ENCODE results near the gene RFTN1. TPM values are rescaled to one million over a fixed set of nuclear protein-coding genes. Genes with fewer than 3 reads are reported as not detected.

Gene RFTN1
- total and polyA plus RNA-seq, 10 of the 15 experiments (the other 5 are each of a cell fraction or from before 2014, with no cell fraction given) = 20.6 to 213 (median 147) TPM

GRCh38 chr3:16466822-16467221 is 46.7 kb downstream of the RFTN1 start:
- Histone ChIP-seq H3K79me2 (ENCODE audit: control insufficient read depth, insufficient read depth, low read length) (peaks cover 67% of the 10 kb centered on the region), H3K36me3 (ENCODE audit: control insufficient read depth in 2 of 2, insufficient read depth in 2 of 2, low read length in 1 of 2) (peaks cover 10 to 20% of the 10 kb centered on the region in 2 experiments), H3K4me1 (ENCODE audit: control insufficient read depth, insufficient read depth, low read length) (peaks cover 28% of the 10 kb centered on the region), H3K27ac (ENCODE audit: control insufficient read depth, insufficient read depth) (no peak overlapping the region), H2AFZ (ENCODE audit: control insufficient read depth, low read depth, low read length) (no peak overlapping the region), H3K4me3 (no peak overlapping the region), H3K4me2 (ENCODE audit: control insufficient read depth, insufficient read depth) (no peak overlapping the region), H3K9ac (ENCODE audit: control insufficient read depth, insufficient read depth, low read length) (no peak overlapping the region), H4K20me1 (ENCODE audit: control insufficient read depth, insufficient read depth) (no peaks in the 10 kb centered on the region), H3K9me3 (replicated peaks; ENCODE audit: control insufficient read depth, insufficient read depth, low read length) (peaks cover 11% of the 10 kb centered on the region), H3K27me3 (replicated peaks in 1 of 2; ENCODE audit: control insufficient read depth in 2 of 2, insufficient read depth in 2 of 2, low read length in 1 of 2) (no peaks in the 10 kb centered on the region)
- no peak for FAIRE-seq
- WGBS (ENCODE audit: insufficient coverage, insufficient replicate concordance, low lambda C conversion rate, missing lambda C conversion rate) = 71% methylated on average over 4 of the region's 4 CpGs
- RAD21 ChIA-PET (ENCODE audit: unreplicated experiment) = interaction anchor here (1.0 to 2.1 kb wide), 3 partner anchors 17 to 93 kb away, joined by 3 to 4 read pairs (median 4); no protein-coding TSS in a partner anchor
- CTCF ChIA-PET = interaction anchor here (1.1 kb wide), 1 partner anchor 34 kb away, joined by 3 read pairs; no protein-coding TSS in a partner anchor
- no peak for DNase-seq (ENCODE audit: low read depth, low spot score)
- SMC1A ChIA-PET (ENCODE audit: uncharacterized antibody, unreplicated experiment) = interaction anchor here (0.9 to 1.8 kb wide), 6 partner anchors 10 to 87 kb away, joined by 3 to 6 read pairs (median 4); no protein-coding TSS in a partner anchor
- in situ Hi-C loops (cut with MboI) (no loop called here), intact Hi-C loops (cut with micrococcal nuclease; ENCODE audit: unreplicated experiment) (no loop called here)
- no TSS peak for BruUV-seq (replicated peaks)
- ATAC-seq = no peak
- POLR2A ChIA-PET = interaction anchor here (1.3 to 2.0 kb wide), 2 partner anchors 37 to 39 kb away, joined by 3 to 9 read pairs; no protein-coding TSS in a partner anchor
- no peak for TF ChIP-seq NFYB (IDR thresholded peaks at IDR 0.05; ENCODE audit: insufficient read depth, low read depth, low read length)
- TF ChIP-seq RB1 (IDR thresholded peaks at IDR 0.05; ENCODE audit: borderline replicate concordance) = no peak
- TF ChIP-seq TARDBP (IDR thresholded peaks at IDR 0.05; ENCODE audit: borderline replicate concordance) = no peak
- TF ChIP-seq, protein P1, sequence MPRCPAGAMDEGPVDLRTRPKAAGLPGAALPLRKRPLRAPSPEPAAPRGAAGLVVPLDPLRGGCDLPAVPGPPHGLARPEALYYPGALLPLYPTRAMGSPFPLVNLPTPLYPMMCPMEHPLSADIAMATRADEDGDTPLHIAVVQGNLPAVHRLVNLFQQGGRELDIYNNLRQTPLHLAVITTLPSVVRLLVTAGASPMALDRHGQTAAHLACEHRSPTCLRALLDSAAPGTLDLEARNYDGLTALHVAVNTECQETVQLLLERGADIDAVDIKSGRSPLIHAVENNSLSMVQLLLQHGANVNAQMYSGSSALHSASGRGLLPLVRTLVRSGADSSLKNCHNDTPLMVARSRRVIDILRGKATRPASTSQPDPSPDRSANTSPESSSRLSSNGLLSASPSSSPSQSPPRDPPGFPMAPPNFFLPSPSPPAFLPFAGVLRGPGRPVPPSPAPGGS (IDR thresholded peaks at IDR 0.05; ENCODE audit: borderline replicate concordance, insufficient read depth, low read depth, low read length, poor library complexity, severe bottlenecking) = no peak
- TF ChIP-seq PAX5 (IDR thresholded peaks at IDR 0.05; ENCODE audit: borderline replicate concordance, low read depth, low read length) = no peak
- no peak for TF ChIP-seq E2F4 (IDR thresholded peaks at IDR 0.05; ENCODE audit: low read depth, low read length)
- TF ChIP-seq, protein P2, sequence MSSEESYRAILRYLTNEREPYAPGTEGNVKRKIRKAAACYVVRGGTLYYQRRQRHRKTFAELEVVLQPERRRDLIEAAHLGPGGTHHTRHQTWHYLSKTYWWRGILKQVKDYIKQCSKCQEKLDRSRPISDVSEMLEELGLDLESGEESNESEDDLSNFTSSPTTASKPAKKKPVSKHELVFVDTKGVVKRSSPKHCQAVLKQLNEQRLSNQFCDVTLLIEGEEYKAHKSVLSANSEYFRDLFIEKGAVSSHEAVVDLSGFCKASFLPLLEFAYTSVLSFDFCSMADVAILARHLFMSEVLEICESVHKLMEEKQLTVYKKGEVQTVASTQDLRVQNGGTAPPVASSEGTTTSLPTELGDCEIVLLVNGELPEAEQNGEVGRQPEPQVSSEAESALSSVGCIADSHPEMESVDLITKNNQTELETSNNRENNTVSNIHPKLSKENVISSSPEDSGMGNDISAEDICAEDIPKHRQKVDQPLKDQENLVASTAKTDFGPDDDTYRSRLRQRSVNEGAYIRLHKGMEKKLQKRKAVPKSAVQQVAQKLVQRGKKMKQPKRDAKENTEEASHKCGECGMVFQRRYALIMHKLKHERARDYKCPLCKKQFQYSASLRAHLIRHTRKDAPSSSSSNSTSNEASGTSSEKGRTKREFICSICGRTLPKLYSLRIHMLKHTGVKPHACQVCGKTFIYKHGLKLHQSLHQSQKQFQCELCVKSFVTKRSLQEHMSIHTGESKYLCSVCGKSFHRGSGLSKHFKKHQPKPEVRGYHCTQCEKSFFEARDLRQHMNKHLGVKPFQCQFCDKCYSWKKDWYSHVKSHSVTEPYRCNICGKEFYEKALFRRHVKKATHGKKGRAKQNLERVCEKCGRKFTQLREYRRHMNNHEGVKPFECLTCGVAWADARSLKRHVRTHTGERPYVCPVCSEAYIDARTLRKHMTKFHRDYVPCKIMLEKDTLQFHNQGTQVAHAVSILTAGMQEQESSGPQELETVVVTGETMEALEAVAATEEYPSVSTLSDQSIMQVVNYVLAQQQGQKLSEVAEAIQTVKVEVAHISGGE (CRISPR knock-in tag; IDR thresholded peaks at IDR 0.05) = no peak
- no peak for TF ChIP-seq E2F8 (IDR thresholded peaks at IDR 0.05; ENCODE audit: low read depth, partially characterized antibody)
- TF ChIP-seq YY1 (IDR thresholded peaks at IDR 0.05; ENCODE audit: low read depth, low read length) = no peak
- TF ChIP-seq POU2F2 (IDR thresholded peaks at IDR 0.05; ENCODE audit: borderline replicate concordance, low read depth, low read length) = no peak
- TF ChIP-seq, protein P3, sequence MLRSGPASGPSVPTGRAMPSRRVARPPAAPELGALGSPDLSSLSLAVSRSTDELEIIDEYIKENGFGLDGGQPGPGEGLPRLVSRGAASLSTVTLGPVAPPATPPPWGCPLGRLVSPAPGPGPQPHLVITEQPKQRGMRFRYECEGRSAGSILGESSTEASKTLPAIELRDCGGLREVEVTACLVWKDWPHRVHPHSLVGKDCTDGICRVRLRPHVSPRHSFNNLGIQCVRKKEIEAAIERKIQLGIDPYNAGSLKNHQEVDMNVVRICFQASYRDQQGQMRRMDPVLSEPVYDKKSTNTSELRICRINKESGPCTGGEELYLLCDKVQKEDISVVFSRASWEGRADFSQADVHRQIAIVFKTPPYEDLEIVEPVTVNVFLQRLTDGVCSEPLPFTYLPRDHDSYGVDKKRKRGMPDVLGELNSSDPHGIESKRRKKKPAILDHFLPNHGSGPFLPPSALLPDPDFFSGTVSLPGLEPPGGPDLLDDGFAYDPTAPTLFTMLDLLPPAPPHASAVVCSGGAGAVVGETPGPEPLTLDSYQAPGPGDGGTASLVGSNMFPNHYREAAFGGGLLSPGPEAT (IDR thresholded peaks at IDR 0.05; ENCODE audit: low read depth) = no peak
- no peak for TF ChIP-seq MTA3 (IDR thresholded peaks at IDR 0.05; ENCODE audit: borderline replicate concordance, low read length)
- no peak for TF ChIP-seq POLR2AphosphoS5 (IDR thresholded peaks at IDR 0.05; ENCODE audit: low read length)
